SK-N-SH (cell line): ENCODE measurements around the gene DUOX2. TPM values are rescaled to one million over a fixed set of nuclear protein-coding genes. Genes with fewer than 3 reads are reported as not detected.

Experiments
- CTCF ChIA-PET: fragments of 300-600, 350-600 bp; formaldehyde crosslinking; extraction: SDS; loops from one replicate; lab custom pipeline; 2021; lab: Yijun Ruan, JAX
- POLR2A ChIA-PET: fragments of 350-600 bp; sonication (Branson Sonifier 250); formaldehyde crosslinking; extraction: SDS; loops from one replicate; lab custom pipeline; 2020; ENCODE audit warnings: antibody characterized with exemption, inconsistent platforms; lab: Yijun Ruan, JAX
- DNase-seq: peaks from one replicate; pipeline ENCODE4 v3.0.0; 2012
- H2AFZ ChIP-seq: fragments of 200-600 bp; sonication (generic); 2 replicates; pipeline ENCODE4 v1.8.1; 2016; ENCODE audit warnings: antibody characterized with exemption, mild to moderate bottlenecking, low read depth
- H3F3A ChIP-seq: fragments of 200-600 bp; sonication (generic); replicated peaks from 2 replicates; pipeline ENCODE3; 2016; ENCODE audit warnings: antibody characterized with exemption, mild to moderate bottlenecking; ENCODE audit not compliant: insufficient read depth
- H3K27ac ChIP-seq, 2 experiments: fragments of 200-500 bp in 1 of 2; fragments of 200-600 bp in 1 of 2; sonication (Bioruptor generic) in 1 of 2; sonication (generic), shearing (Covaris generic) in 1 of 2; 2 replicates each; pipeline versions ENCODE4 v1.5.1 to v1.6.1; 2014 to 2016; ENCODE audit warnings: low read depth in 2 of 2, inconsistent platforms in 1 of 2, low read length in 1 of 2, mild to moderate bottlenecking in 1 of 2, mixed read lengths in 1 of 2
- H3K27me3 ChIP-seq: fragments of 200-600 bp; sonication (generic), shearing (Covaris generic); 2 replicates; pipeline ENCODE4 v1.6.1; 2016; ENCODE audit warnings: mixed run types; ENCODE audit not compliant: insufficient read depth
- H3K36me3 ChIP-seq, 2 experiments: fragments of 200-500 bp in 1 of 2; fragments of 200-600 bp in 1 of 2; sonication (Bioruptor generic) in 1 of 2; sonication (generic) in 1 of 2; replicated peaks in 1 of 2; 2 replicates each; pipeline versions ENCODE3 to v1.5.1; 2014 to 2016; ENCODE audit warnings: low read length in 1 of 2, mild to moderate bottlenecking in 1 of 2; ENCODE audit not compliant: insufficient read depth in 2 of 2, control insufficient read depth in 1 of 2
- H3K4me1 ChIP-seq, 2 experiments: fragments of 200-500 bp in 1 of 2; fragments of 200-600 bp in 1 of 2; sonication (Bioruptor generic) in 1 of 2; sonication (generic), shearing (Covaris generic) in 1 of 2; 2 replicates each; pipeline versions ENCODE4 v1.5.1 to v1.6.1; 2014 to 2016; ENCODE audit warnings: low read depth in 1 of 2, low read length in 1 of 2, mixed run types in 1 of 2; ENCODE audit not compliant: insufficient read depth in 2 of 2, control insufficient read depth in 1 of 2
- H3K4me2 ChIP-seq: fragments of 200-600 bp; sonication (generic), shearing (Covaris generic); 2 replicates; pipeline ENCODE4 v1.6.1; 2017; ENCODE audit warnings: mixed run types
- H3K4me3 ChIP-seq, 2 experiments: fragments of 200-500 bp in 1 of 2; fragments of 200-600 bp in 1 of 2; sonication (Bioruptor generic) in 1 of 2; sonication (generic), shearing (Covaris generic) in 1 of 2; 2 replicates each; pipeline versions ENCODE4 v1.5.1 to v1.8.1; 2014 to 2016; ENCODE audit warnings: low read depth in 2 of 2, inconsistent platforms in 1 of 2, low read length in 1 of 2, mild to moderate bottlenecking in 1 of 2, mixed read lengths in 1 of 2, moderate library complexity in 1 of 2
- H3K79me2 ChIP-seq: fragments of 200-600 bp; sonication (generic); 2 replicates; pipeline ENCODE4 v1.8.1; 2017; ENCODE audit warnings: mild to moderate bottlenecking; ENCODE audit not compliant: insufficient read depth
- H3K9ac ChIP-seq: fragments of 200-600 bp; sonication (generic); 2 replicates; pipeline ENCODE4 v1.6.1; 2017; ENCODE audit warnings: mixed run types
- H3K9me2 ChIP-seq: fragments of 200-600 bp; sonication (generic); 2 replicates; pipeline ENCODE4 v1.6.1; 2017; ENCODE audit warnings: mixed run types
- H3K9me3 ChIP-seq: fragments of 200-600 bp; sonication (generic); 2 replicates; pipeline ENCODE4 v1.6.1; 2017; ENCODE audit warnings: mixed run types, mild to moderate bottlenecking, moderate library complexity
- H4K20me1 ChIP-seq: fragments of 200-600 bp; sonication (generic); 2 replicates; pipeline ENCODE4 v1.6.1; 2017; ENCODE audit warnings: mild to moderate bottlenecking, mixed run types; ENCODE audit not compliant: insufficient read depth
- ELF1 ChIP-seq: IDR thresholded peaks from 2 replicates; pipeline ENCODE4 v1.4.0; 2012
- FOSL2 ChIP-seq: IDR thresholded peaks from 2 replicates; pipeline ENCODE4 v1.4.0; 2012; ENCODE audit warnings: low read depth, mild to moderate bottlenecking, moderate library complexity, borderline replicate concordance
- FOXJ3 ChIP-seq: sonication (generic); formaldehyde crosslinking; IDR thresholded peaks from 2 replicates; pipeline ENCODE4 v1.5.1; 2020; ENCODE audit warnings: mild to moderate bottlenecking, missing genetic modification reagents
- GATA2 ChIP-seq: sonication (generic); formaldehyde crosslinking; IDR thresholded peaks from 2 replicates; pipeline ENCODE4 v1.5.0; 2020; ENCODE audit warnings: mild to moderate bottlenecking, missing genetic modification reagents
- JUND ChIP-seq: IDR thresholded peaks from 2 replicates; pipeline ENCODE4 v1.4.0; 2012
- MAX ChIP-seq: IDR thresholded peaks from 2 replicates; pipeline ENCODE4 v1.4.0; 2012; ENCODE audit warnings: low read depth
- MXI1 ChIP-seq: IDR thresholded peaks from 2 replicates; pipeline ENCODE4 v1.6.1; 2012; ENCODE audit warnings: mild to moderate bottlenecking, low read depth, low read length, improper control_type of control experiment
- NFIC ChIP-seq: IDR thresholded peaks from 2 replicates; pipeline ENCODE4 v1.4.0; 2012; ENCODE audit warnings: borderline replicate concordance
- NRF1 ChIP-seq: IDR thresholded peaks from 2 replicates; pipeline ENCODE4 v1.6.1; 2012; ENCODE audit warnings: low read depth, mild to moderate bottlenecking, low read length
- RAD21 ChIP-seq: IDR thresholded peaks from 2 replicates; pipeline ENCODE4 v1.6.1; 2012; ENCODE audit warnings: mild to moderate bottlenecking, low read length
- REST ChIP-seq: IDR thresholded peaks from 2 replicates; pipeline ENCODE4 v1.6.1; 2012; ENCODE audit warnings: mild to moderate bottlenecking, low read depth, low read length, moderate library complexity
- SIN3A ChIP-seq: IDR thresholded peaks from 2 replicates; pipeline ENCODE4 v1.6.1; 2012; ENCODE audit warnings: low read depth, mild to moderate bottlenecking, low read length, moderate library complexity, borderline replicate concordance
- SMC3 ChIP-seq: IDR thresholded peaks from 2 replicates; pipeline ENCODE4 v1.6.1; 2012; ENCODE audit warnings: low read depth, low read length, improper control_type of control experiment
- TAF1 ChIP-seq: IDR thresholded peaks from 2 replicates; pipeline ENCODE4 v1.6.1; 2012; ENCODE audit warnings: low read depth, mild to moderate bottlenecking, low read length, moderate library complexity, borderline replicate concordance
- TCF12 ChIP-seq: IDR thresholded peaks from 2 replicates; pipeline ENCODE4 v1.4.0; 2012
- TEAD4 ChIP-seq: IDR thresholded peaks from 2 replicates; pipeline ENCODE4 v1.4.0; 2012; ENCODE audit warnings: mild to moderate bottlenecking, borderline replicate concordance; ENCODE audit not compliant: insufficient read depth
- ZBTB33 ChIP-seq: IDR thresholded peaks from 2 replicates; pipeline ENCODE4 v1.4.0; 2012; ENCODE audit warnings: low read depth, borderline replicate concordance
- WGBS: methylation state at CpG from one replicate; pipeline ENCODE4 v1.1.6; 2017; ENCODE audit warnings: low lambda C conversion rate; 5-methylcytosine and 5-hydroxymethylcytosine counted together
- polyA plus RNA-seq, 3 experiments: library from polyadenylated mRNA; depleted of rRNA; stranded (reverse); fragments of >200 nt; gene quantifications; 2 replicates each; pipeline ENCODE4 v1.2.3, GENCODE V29; 2012
- TF ChIP-seq, protein P1 (sequence below): IDR thresholded peaks from 2 replicates; pipeline ENCODE4; 2012
- TF ChIP-seq, protein P2 (sequence below): IDR thresholded peaks from 2 replicates; pipeline ENCODE4 v1.4.0; 2012; ENCODE audit warnings: low read depth, borderline replicate concordance

The DUOX2 gene
- polyA plus RNA-seq, 1 of the 3 experiments (the other 2 are of a cell fraction), result not detected

GRCh38 chr15:45132844-45133560 lies 19.0 kb upstream of the DUOX2 start:
- Histone ChIP-seq H3K4me1 (peaks cover 0 to 19% of the 10 kb centered on the region in 2 experiments; a peak in 1 of 4 replicates), H3K4me3 (no peak overlapping the region), H3K36me3 (no peaks in the 10 kb centered on the region), H3K79me2 (no peaks in the 10 kb centered on the region), H3K27ac (no peak overlapping the region), H3F3A (no peaks in the 10 kb centered on the region), H3K9me2 (no peaks in the 10 kb centered on the region), H3K4me2 (no peak overlapping the region), H3K9me3 (no peaks in the 10 kb centered on the region), H2AFZ (no peak overlapping the region), H4K20me1 (no peaks in the 10 kb centered on the region), H3K27me3 (no peaks in the 10 kb centered on the region; the same call in 1 of the 2 replicates), H3K9ac (no peak overlapping the region)
- peak; percentile 55 for DNase-seq
- CTCF ChIA-PET, result interaction anchor here (0.8 to 6.0 kb wide), 6 partner anchors 12 to 326 kb away, joined by 3 to 52 read pairs (median 3); no protein-coding TSS in a partner anchor
- WGBS, result 73% methylated on average over 1 of the region's 3 CpGs
- POLR2A ChIA-PET, result interaction anchor here (1.1 kb wide), 1 partner anchor 11 kb away, joined by 3 read pairs; no protein-coding TSS in a partner anchor
- no peak for TF ChIP-seq MAX
- TF ChIP-seq NRF1, result no peak
- no peak for TF ChIP-seq JUND
- TF ChIP-seq FOSL2, result no peak
- peak; percentile 18; the same call in 1 of the 2 replicates for TF ChIP-seq GATA2 (CRISPR knock-in tag)
- no peak for TF ChIP-seq MXI1
- TF ChIP-seq, protein P1, sequence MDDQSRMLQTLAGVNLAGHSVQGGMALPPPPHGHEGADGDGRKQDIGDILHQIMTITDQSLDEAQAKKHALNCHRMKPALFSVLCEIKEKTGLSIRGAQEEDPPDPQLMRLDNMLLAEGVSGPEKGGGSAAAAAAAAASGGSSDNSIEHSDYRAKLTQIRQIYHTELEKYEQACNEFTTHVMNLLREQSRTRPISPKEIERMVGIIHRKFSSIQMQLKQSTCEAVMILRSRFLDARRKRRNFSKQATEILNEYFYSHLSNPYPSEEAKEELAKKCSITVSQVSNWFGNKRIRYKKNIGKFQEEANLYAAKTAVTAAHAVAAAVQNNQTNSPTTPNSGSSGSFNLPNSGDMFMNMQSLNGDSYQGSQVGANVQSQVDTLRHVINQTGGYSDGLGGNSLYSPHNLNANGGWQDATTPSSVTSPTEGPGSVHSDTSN, result no peak
- no peak for TF ChIP-seq TCF12

- no peak for DNase-seq
- no peaks in the 10 kb centered on the region for H3K9me3 ChIP-seq
- no peak overlapping the region for H3K4me3 ChIP-seq
- H3K27ac ChIP-seq, result no peak overlapping the region
- peaks cover 0 to 15% of the 10 kb centered on the region in 2 experiments; a peak in 1 of 4 replicates for H3K4me1 ChIP-seq
- H3K79me2 ChIP-seq, result no peaks in the 10 kb centered on the region
- H3K4me2 ChIP-seq, result no peak overlapping the region
- no peaks in the 10 kb centered on the region for H3K9me2 ChIP-seq
- CTCF ChIA-PET, result interaction anchor here (1.3 to 6.0 kb wide), 4 partner anchors 10 to 32 kb away, joined by 5 to 52 read pairs (median 6); partner anchors contain the start of genes DUOX2 and DUOXA2
- no peaks in the 10 kb centered on the region for H3F3A ChIP-seq
- TF ChIP-seq RAD21, result no peak
- TF ChIP-seq TCF12, result no peak
- TF ChIP-seq JUND, result no peak
- no peak for TF ChIP-seq FOXJ3 (CRISPR knock-in tag)
- no peak for TF ChIP-seq REST
- no peak for TF ChIP-seq MXI1
- TF ChIP-seq ELF1, result no peak
- TF ChIP-seq, protein P2, sequence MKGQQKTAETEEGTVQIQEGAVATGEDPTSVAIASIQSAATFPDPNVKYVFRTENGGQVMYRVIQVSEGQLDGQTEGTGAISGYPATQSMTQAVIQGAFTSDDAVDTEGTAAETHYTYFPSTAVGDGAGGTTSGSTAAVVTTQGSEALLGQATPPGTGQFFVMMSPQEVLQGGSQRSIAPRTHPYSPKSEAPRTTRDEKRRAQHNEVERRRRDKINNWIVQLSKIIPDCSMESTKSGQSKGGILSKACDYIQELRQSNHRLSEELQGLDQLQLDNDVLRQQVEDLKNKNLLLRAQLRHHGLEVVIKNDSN, result no peak
- no peak for TF ChIP-seq TEAD4
- TF ChIP-seq TAF1, result no peak
- no peak for TF ChIP-seq ZBTB33
- no peak for TF ChIP-seq NFIC
- TF ChIP-seq SMC3, result no peak
- no peak for TF ChIP-seq SIN3A
- POLR2A ChIA-PET, result no interaction called here
- no peak overlapping the region for H2AFZ ChIP-seq
- H3K9ac ChIP-seq, result no peak overlapping the region
- H3K27me3 ChIP-seq, result no peaks in the 10 kb centered on the region; the same call in 1 of the 2 replicates
- no peaks in the 10 kb centered on the region for H4K20me1 ChIP-seq
- 65% methylated on average over 3 of the region's 3 CpGs for WGBS
- H3K36me3 ChIP-seq, result no peaks in the 10 kb centered on the region
Measured at GRCh38 chr15:45131510-45131909, 17.5 kb upstream of the DUOX2 start.
